Hindlimb muscle (tissue), 1 donor: ENCODE measurements around the gene FABP3. TPM values are rescaled to one million over a fixed set of nuclear protein-coding genes. Genes with fewer than 3 reads are reported as not detected.
"Not testable (repeated sequence)": the region's sequence is repeated elsewhere in the genome, so short reads cannot be mapped to it uniquely, and the experiment has no call there.

ENCODE experiments used
- DNase-seq: peaks from one replicate; pipeline ENCODE4 v3.0.0-alpha.2; 2013
- polyA plus RNA-seq: library from polyadenylated mRNA; unstranded; fragments of 120-200 nt; gene quantifications from one replicate; pipeline ENCODE4 v1.2.1, GENCODE V29; 2013; ENCODE audit not compliant: insufficient read length

The FABP3 gene
- polyA plus RNA-seq, 1 donor = 134 TPM

GRCh38 chr1:31398246-31398645, 25.4 kb upstream of the FABP3 start:
- no peak for DNase-seq

DNA sequence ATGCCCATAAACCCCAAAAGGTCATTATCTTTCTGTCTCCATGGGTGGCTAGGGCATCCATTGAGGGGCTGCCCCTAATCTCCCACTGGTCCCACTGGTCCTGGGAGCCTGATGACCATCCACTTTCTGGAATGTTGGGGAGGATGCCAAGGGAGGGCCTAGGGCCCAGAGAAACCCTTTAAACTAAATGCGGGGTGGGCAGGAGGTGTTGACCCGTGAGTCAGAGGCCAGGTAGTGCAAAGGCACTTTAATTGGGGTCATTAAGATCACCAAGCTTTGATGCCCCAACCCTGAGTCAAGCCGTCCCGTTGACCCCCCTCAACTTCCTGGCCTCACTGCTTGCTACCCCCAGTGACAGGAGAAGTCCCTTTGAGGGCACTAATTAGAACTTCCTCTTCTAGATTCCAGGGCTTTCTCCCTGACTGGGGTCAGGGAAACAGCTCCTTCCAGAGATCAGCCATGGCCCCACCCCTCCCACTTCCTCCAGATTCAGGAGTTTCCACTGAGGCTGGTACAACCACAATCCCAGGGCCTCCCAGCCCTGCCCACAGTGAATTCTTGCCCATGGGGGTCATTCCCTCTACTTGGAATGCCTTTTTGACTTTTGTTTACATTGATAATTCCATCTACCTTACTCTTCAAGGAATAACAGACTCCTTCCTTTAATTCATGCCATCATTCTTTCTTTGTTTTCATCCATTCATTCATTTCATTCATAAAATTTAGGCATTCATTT, 24.7 kb upstream of the FABP3 start:
- DNase-seq = no peak

DNA sequence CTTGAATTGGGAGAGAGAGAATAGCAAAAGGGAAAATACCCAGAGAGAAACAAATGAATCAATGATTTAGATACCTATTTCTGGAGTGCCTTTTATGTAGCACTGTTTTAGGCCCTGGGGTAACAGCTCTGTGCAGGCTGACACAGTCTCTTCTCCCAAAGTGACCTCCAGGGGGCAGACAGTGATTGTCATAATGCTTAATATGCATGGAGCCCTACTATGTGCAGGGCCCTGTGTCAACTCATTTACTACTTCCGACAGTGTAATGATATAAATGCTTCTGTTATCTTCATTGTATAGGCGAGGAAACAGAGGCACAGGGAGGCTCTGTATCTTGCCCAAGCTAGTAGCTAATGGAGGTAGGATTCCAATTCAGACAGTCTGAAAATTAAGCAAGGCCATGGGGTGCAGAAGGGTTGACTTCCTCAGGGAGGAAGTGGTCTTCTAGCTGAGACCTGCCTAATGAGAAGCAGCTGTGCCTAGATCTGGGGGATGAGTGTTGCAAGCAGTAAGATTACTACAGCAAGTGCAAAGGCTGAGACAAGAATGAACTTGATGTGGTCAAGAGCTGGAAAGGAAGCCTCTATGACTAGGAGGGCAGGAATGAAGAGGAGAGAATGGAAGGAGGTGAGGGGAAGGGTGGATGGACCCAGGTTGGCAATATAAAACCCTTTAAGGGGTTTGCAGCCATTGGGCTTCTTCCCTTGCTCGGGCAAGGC, 23.9 kb upstream of the FABP3 start:
- DNase-seq = no peak

DNA sequence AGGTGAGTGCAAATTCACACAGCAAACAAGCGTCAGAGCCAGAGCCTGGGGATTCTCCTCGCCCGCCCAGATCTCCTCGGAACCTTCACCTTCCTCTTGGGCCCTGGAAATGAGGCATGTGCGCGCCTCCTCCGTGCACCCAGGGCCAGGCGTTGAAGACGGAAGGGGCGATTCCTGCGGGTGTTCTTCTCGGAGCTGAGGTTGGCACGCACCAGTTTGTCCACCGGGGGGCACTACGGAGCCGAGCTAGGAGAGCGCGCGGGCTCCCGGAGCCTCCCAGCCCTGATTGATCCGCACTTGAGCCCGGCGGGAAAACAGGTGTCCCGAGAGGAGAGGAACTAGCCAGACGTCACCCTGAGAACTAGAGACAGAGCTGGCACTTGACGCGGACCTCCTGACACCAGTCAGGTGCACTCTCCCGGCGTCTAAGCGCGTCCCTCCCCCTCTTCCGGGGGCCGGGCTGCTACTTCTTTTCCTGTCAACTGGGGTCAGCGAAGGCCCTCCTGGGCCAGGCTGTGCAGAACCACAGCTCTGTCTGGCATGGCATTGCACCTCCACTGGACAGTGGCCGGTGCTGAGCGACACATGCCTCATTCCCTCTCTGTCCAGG, 21.8 kb upstream of the FABP3 start:
- DNase-seq = peak; percentile 80

DNA sequence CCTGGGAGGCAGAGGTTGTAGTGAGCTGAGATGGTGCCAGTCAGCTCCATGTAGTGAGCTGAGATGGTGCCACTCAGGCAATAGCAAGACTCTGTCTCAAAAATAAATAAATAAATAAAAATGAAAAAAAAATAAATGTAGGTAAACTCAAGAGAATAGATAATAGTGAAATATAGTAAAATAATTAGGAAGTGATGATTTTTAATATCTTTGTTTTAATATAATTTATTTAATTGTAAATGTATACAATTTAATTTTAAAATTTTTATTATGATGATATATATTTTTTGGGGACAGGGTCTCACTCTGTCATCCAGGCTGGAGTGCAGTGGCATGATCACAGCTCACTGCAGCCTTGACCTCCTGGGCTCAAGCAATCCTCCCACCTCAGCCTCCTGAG, 20.6 kb upstream of the FABP3 start:
- DNase-seq = no peak

GRCh38 chr1:31390071-31390470, 17.2 kb upstream of the FABP3 start:
- no peak for DNase-seq

GRCh38 chr1:31389616-31390015, 16.7 kb upstream of the FABP3 start:
- DNase-seq = no peak

DNA sequence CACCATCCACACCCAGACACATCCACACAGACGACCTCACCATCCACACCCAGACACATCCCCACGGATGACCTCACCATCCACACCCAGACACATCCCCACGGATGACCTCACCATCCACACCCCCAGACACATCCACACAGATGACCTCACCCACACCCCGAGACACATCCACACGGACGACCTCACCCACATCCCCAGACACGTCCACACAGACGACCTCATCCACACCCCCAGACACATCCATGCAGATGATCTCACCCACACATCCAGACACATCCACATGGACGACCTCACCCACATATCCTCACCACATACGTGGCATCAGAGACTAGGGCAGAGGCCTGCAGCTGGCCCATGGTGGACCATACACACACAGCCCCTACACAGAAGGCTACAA, 14.7 kb upstream of the FABP3 start:
- DNase-seq = no peak

DNA sequence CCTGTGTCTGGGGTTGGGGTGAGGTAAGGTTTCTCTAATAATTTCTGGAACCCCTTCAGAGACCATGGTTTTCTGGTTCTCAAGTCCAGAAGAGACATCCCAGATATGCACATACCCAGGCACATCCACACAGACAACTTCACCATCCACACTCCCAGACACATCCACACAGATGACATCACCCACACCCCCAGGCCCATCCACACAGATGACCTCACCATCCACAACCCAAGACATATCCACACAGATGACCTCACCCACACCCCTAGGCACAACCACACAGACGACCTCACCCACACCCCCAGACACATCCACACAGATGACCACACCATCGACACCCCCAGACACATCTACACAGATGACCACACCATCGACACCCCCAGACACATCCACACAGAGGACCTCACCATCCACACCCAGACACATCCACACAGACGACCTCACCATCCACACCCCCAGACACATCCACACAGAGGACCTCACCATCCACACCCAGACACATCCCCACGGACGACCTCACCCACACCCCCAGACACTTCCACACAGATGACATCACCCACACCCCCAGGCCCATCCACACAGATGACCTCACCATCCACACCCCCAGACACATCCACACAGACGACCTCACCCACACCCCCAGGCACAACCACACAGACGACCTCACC, 13.8 kb upstream of the FABP3 start:
- DNase-seq = not testable (repeated sequence)

DNA sequence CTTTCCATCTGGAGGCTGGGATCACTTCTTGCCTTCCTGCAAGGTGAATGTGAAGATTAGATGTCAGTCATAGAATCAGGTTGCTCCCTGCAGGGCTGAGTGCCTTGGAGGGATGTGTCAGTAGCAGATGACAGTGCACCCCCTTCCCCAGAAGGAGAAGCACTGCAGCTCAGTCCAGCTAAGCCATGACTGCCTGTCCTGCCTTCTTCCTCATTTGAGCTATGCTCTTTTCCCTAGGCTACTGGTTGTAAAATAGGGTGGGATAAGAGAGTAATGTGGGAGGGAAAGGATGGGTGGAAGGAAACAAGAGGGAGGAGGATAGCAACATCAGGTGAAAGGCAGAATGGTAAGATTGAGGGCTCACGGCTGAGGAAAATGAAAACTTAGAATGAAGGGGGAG, 11.1 kb upstream of the FABP3 start:
- no peak for DNase-seq

DNA sequence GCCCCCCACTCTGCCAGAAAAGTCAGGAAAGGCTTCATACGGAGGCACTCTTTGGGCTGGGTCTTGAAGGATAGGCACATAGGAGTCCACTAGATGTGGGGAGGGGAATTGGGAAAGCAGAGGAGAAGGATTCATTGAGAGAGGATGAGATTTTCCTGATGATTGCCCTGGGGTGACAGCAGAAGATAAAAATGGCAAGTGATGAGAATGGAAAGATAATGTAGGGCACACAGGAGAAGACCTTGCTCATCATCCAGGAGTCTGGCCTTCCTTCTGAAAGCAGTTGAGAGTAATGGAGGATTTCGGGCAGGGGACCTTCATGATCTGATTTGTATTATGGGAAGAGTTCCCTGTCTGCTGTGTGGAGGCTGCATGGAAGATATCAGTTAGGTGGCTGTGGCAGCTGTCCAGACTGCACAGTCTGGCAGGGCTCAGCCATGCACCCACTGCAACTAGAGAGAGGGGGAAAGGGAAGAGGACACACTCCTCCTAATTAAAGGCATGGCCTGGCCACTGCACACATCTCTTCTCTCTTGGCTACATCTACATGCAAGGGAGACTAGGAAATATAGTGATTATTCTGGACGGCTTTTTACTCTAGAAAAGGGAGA, 9.6 kb upstream of the FABP3 start:
- DNase-seq = no peak

- no peak for DNase-seq
Observed at GRCh38 chr1:31381394-31382294, 8.8 kb upstream of the FABP3 start.

DNA sequence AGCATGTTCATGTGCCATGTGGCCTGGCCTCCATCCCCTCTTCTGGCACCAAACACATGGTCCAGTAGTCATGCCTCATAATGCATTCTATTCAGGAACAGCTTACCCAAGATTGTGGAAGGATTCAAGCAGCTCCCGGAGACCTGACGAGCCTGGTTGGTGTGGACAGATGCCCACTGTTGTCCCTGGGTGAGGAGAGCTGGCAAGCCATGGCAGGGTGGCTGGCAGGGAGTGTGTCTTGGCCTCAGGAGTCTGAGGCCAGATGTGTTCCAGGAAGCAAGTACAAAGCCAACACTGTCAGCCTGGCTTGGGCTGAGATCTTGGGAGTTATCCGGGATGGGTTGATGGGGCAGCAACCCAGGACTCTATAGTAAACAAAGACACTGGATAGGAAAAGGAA, 7.3 kb upstream of the FABP3 start:
- no peak for DNase-seq

DNA sequence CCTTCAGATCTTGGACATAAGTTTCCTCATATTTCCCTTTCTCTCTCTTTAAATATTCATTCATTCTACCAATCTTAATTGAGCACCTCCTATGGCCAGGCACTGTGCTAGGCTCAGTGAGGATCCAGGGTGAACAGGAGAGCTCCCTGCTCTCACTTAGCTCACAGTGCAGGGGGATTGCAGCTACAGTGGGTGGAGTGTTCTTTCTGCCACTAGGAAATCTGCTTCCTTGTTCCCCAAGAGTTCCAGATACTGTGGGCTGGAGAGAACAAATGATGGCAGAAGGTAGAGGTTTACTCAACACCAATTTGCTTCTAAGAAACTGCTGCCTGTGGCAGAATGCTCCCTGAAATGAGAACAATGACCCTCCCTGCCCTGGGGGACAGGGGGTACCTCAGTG, 5.1 kb upstream of the FABP3 start:
- no peak for DNase-seq

- no peak for DNase-seq
Observed at GRCh38 chr1:31377364-31377863, 4.5 kb upstream of the FABP3 start.

- DNase-seq = peak; percentile 90
Observed at GRCh38 chr1:31376375-31377134, 3.7 kb upstream of the FABP3 start.

- DNase-seq = peak; percentile 85
Observed at GRCh38 chr1:31374511-31375196, 1.8 kb upstream of the FABP3 start.

GRCh38 chr1:31373897-31374486, 1.1 kb upstream of the FABP3 start:
- DNase-seq = no peak

DNA sequence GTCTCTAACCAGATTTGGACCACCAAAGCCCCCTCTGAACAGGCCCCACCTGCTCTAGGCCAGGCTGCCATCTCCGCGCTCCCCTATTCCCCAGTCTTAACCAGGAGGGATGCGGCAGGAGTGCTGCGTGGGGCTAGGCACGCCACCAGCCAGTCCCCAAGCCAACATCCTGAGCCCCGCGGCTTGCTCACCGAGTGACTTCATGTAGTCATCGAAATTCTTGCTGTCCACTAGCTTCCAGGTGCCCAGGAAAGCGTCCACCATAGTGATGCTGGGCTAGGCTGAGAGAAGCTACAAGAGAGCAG, 173 bp downstream of the FABP3 start:
- DNase-seq = no peak

DNA sequence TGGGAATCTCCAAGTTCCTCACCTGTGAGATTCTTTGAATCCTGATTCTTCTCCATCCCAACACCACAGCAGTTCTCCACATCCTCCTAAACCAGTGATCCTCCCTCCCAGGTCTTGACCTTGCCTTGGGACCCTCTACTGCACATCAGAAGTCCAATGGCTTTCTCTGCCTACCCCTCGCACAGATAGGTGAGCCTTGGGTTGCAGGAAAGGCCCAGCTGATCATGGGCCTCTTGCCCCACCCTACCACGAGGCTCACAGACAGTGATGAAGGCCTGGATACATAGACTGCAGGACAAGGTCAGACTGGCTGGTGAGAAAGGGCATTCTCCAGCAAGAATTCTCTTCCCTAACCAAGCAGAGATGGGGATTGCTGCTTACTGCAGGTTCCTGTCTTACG, 825 bp downstream of the FABP3 start:
- no peak for DNase-seq
